ENCODE data around the gene TMEM97. TPM values are rescaled to one million over a fixed set of nuclear protein-coding genes. Genes with fewer than 3 reads are reported as not detected.
"Not testable (repeated sequence)": the region's sequence is repeated elsewhere in the genome, so short reads cannot be mapped to it uniquely, and the experiment has no call there.

Gene TMEM97
- polyA plus RNA-seq, 1 donor from 2014 or later = 16.9 TPM

DNA sequence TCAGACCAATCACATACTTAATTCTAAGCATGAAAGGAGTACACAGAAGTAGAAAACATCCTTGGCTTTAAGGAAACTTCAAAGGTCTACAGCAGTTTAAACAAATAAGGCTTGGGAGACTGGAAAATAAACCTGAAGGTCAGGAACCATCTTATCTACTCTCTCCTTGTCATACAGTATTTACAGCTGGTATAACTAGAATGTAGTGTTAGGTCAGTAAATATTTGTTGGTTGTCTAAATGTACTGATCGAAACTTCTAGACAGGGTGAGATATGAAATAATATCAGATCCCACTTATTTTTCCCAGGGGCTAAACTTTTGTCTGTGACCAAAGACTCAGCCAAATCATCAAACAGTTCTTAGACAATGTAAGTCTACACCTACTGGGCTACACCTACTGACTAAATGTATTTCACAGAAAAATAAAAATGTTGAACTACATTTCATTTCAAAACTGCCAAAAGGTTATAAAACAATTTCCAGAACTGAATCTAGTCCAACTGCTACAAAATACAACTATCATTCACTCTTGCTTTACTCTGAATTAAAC, 27.1 kb upstream of the TMEM97 start:
- no peak overlapping the region for H3K4me2 ChIP-seq (ENCODE audit: low read length)
- no peaks in the 10 kb centered on the region for H3K79me2 ChIP-seq (replicated peaks; ENCODE audit: insufficient read depth, low read length)
- no peak overlapping the region for H3K27ac ChIP-seq (ENCODE audit: low read length)
- H2AFZ ChIP-seq (ENCODE audit: low read depth, low read length) = no peak overlapping the region
- H3K9me3 ChIP-seq (ENCODE audit: low read length) = no peaks in the 10 kb centered on the region
- no peaks in the 10 kb centered on the region for H3K27me3 ChIP-seq (ENCODE audit: insufficient read depth, low read depth, low read length)
- no peaks in the 10 kb centered on the region for H3F3A ChIP-seq (ENCODE audit: insufficient read depth, low read length, poor library complexity, severe bottlenecking)
- H3K4me3 ChIP-seq (ENCODE audit: low read length) = no peak overlapping the region
- no peaks in the 10 kb centered on the region for H4K20me1 ChIP-seq (ENCODE audit: insufficient read depth)
- no peaks in the 10 kb centered on the region for H3K36me3 ChIP-seq (ENCODE audit: insufficient read depth, low read length)
- TF ChIP-seq EZH2 (IDR thresholded peaks at IDR 0.05; ENCODE audit: borderline replicate concordance, insufficient read depth, low read length, poor library complexity, severe bottlenecking) (no peak), EP300 (conservative IDR thresholded peaks at IDR 0.05; ENCODE audit: poor library complexity, severe bottlenecking) (no peak), TAF1 (IDR thresholded peaks at IDR 0.05; ENCODE audit: low read depth) (no peak), RAD21 (conservative IDR thresholded peaks at IDR 0.05) (no peak), SMC3 (conservative IDR thresholded peaks at IDR 0.05; ENCODE audit: poor library complexity) (no peak), MXI1 (conservative IDR thresholded peaks at IDR 0.05; ENCODE audit: poor library complexity, severe bottlenecking) (no peak), POLR2AphosphoS5 (IDR thresholded peaks at IDR 0.05) (no peak)
- TF ChIP-seq, protein P1, sequence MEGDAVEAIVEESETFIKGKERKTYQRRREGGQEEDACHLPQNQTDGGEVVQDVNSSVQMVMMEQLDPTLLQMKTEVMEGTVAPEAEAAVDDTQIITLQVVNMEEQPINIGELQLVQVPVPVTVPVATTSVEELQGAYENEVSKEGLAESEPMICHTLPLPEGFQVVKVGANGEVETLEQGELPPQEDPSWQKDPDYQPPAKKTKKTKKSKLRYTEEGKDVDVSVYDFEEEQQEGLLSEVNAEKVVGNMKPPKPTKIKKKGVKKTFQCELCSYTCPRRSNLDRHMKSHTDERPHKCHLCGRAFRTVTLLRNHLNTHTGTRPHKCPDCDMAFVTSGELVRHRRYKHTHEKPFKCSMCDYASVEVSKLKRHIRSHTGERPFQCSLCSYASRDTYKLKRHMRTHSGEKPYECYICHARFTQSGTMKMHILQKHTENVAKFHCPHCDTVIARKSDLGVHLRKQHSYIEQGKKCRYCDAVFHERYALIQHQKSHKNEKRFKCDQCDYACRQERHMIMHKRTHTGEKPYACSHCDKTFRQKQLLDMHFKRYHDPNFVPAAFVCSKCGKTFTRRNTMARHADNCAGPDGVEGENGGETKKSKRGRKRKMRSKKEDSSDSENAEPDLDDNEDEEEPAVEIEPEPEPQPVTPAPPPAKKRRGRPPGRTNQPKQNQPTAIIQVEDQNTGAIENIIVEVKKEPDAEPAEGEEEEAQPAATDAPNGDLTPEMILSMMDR (IDR thresholded peaks at IDR 0.05; ENCODE audit: poor library complexity, severe bottlenecking) = no peak
- TF ChIP-seq, protein P2, sequence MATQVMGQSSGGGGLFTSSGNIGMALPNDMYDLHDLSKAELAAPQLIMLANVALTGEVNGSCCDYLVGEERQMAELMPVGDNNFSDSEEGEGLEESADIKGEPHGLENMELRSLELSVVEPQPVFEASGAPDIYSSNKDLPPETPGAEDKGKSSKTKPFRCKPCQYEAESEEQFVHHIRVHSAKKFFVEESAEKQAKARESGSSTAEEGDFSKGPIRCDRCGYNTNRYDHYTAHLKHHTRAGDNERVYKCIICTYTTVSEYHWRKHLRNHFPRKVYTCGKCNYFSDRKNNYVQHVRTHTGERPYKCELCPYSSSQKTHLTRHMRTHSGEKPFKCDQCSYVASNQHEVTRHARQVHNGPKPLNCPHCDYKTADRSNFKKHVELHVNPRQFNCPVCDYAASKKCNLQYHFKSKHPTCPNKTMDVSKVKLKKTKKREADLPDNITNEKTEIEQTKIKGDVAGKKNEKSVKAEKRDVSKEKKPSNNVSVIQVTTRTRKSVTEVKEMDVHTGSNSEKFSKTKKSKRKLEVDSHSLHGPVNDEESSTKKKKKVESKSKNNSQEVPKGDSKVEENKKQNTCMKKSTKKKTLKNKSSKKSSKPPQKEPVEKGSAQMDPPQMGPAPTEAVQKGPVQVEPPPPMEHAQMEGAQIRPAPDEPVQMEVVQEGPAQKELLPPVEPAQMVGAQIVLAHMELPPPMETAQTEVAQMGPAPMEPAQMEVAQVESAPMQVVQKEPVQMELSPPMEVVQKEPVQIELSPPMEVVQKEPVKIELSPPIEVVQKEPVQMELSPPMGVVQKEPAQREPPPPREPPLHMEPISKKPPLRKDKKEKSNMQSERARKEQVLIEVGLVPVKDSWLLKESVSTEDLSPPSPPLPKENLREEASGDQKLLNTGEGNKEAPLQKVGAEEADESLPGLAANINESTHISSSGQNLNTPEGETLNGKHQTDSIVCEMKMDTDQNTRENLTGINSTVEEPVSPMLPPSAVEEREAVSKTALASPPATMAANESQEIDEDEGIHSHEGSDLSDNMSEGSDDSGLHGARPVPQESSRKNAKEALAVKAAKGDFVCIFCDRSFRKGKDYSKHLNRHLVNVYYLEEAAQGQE (IDR thresholded peaks at IDR 0.05; ENCODE audit: borderline replicate concordance) = no peak
- H3K9ac ChIP-seq (ENCODE audit: low read length) = no peak overlapping the region
- H3K9me2 ChIP-seq (ENCODE audit: insufficient read depth, low read length) = no peaks in the 10 kb centered on the region

DNA sequence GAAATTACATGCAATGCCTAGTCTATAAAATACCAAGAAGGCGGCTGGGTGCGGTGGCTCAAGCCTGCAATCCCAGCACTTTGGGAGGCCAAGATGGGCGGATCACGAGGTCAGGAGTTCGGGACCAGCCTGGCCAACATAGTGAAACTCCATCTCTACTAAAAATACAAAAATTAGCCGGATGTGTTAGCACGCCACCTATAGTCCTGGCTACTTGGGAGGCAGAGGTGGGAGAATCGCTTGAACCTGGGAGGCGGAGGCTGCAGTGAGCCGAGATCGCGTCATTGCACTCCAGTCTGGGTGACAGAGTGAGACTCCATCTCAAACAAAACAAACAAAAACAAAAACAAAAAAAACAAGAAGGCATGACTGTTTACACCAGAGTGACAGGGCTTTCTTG, 26.1 kb upstream of the TMEM97 start:
- not testable (repeated sequence) for H4K20me1 ChIP-seq (ENCODE audit: insufficient read depth); H3F3A ChIP-seq (ENCODE audit: insufficient read depth, low read length, poor library complexity, severe bottlenecking); H2AFZ ChIP-seq (ENCODE audit: low read depth, low read length); H3K4me2 ChIP-seq (ENCODE audit: low read length); H3K36me3 ChIP-seq (ENCODE audit: insufficient read depth, low read length); H3K4me3 ChIP-seq (ENCODE audit: low read length); H3K9me3 ChIP-seq (ENCODE audit: low read length); H3K27me3 ChIP-seq (ENCODE audit: insufficient read depth, low read depth, low read length); H3K27ac ChIP-seq (ENCODE audit: low read length); H3K9me2 ChIP-seq (ENCODE audit: insufficient read depth, low read length); H3K9ac ChIP-seq (ENCODE audit: low read length); H3K79me2 ChIP-seq (replicated peaks; ENCODE audit: insufficient read depth, low read length)

DNA sequence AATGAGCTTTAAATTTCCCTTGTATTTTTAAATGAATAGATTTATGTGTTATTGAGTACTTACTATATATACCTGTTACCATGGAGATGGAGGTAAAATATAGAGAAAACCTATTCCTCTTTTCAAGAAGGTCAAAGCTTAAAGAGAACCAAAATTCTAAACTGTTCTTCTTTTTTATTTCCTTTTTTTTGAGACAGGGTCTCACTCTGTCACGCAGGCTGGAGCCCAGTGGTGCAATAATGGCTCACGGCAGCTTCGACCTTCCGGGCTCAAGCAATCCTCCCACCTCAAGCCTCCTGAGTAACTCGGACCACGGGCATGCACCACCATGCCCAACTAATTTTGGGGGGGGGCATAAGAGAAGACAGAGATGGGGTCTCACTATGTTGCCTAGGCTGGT, 25.0 kb upstream of the TMEM97 start:
- H3F3A ChIP-seq (ENCODE audit: insufficient read depth, low read length, poor library complexity, severe bottlenecking) = no peaks in the 10 kb centered on the region
- no peak overlapping the region for H3K4me2 ChIP-seq (ENCODE audit: low read length)
- H3K27ac ChIP-seq (ENCODE audit: low read length) = no peak overlapping the region
- H3K27me3 ChIP-seq (ENCODE audit: insufficient read depth, low read depth, low read length) = no peaks in the 10 kb centered on the region
- H3K9me3 ChIP-seq (ENCODE audit: low read length) = no peaks in the 10 kb centered on the region
- no peak for TF ChIP-seq RAD21 (conservative IDR thresholded peaks at IDR 0.05)
- TF ChIP-seq, protein P1 (IDR thresholded peaks at IDR 0.05; ENCODE audit: poor library complexity, severe bottlenecking) = no peak
- TF ChIP-seq EP300 (conservative IDR thresholded peaks at IDR 0.05; ENCODE audit: poor library complexity, severe bottlenecking) = no peak
- no peak for TF ChIP-seq SMC3 (conservative IDR thresholded peaks at IDR 0.05; ENCODE audit: poor library complexity)
- TF ChIP-seq EZH2 (IDR thresholded peaks at IDR 0.05; ENCODE audit: borderline replicate concordance, insufficient read depth, low read length, poor library complexity, severe bottlenecking) = no peak
- no peak for TF ChIP-seq MXI1 (conservative IDR thresholded peaks at IDR 0.05; ENCODE audit: poor library complexity, severe bottlenecking)
- no peak for TF ChIP-seq TAF1 (IDR thresholded peaks at IDR 0.05; ENCODE audit: low read depth)
- TF ChIP-seq POLR2AphosphoS5 (IDR thresholded peaks at IDR 0.05) = no peak
- TF ChIP-seq, protein P2 (IDR thresholded peaks at IDR 0.05; ENCODE audit: borderline replicate concordance) = no peak
- H2AFZ ChIP-seq (ENCODE audit: low read depth, low read length) = no peak overlapping the region
- no peaks in the 10 kb centered on the region for H3K79me2 ChIP-seq (replicated peaks; ENCODE audit: insufficient read depth, low read length)
- H3K9me2 ChIP-seq (ENCODE audit: insufficient read depth, low read length) = no peaks in the 10 kb centered on the region
- no peaks in the 10 kb centered on the region for H3K36me3 ChIP-seq (ENCODE audit: insufficient read depth, low read length)
- H3K4me3 ChIP-seq (ENCODE audit: low read length) = no peak overlapping the region
- no peaks in the 10 kb centered on the region for H4K20me1 ChIP-seq (ENCODE audit: insufficient read depth)
- no peak overlapping the region for H3K9ac ChIP-seq (ENCODE audit: low read length)

Measured in neural cell (in vitro differentiated cells).